Measurements from ENCODE around the gene FOXN3. TPM values are rescaled to one million over a fixed set of nuclear protein-coding genes. Genes with fewer than 3 reads are reported as not detected.

FOXN3 gene
- total RNA-seq, 2 donors from 2014 or later: 116 to 117 TPM

GRCh38 chr14:89240414-89240813 is 176.6 kb downstream of the FOXN3 start:
- DNase-seq (no peak), ATAC-seq (peak; percentile 60)
- Mint-ChIP-seq H3K4me3 (no peak overlapping the region), H3K27ac (peak overlapping the region; percentile 16), H3K36me3 (ENCODE audit: low read depth) (no peaks in the 10 kb centered on the region), H3K4me1 (peaks cover 34% of the 10 kb centered on the region), H3K27me3 (no peaks in the 10 kb centered on the region)
- no peaks in the 10 kb centered on the region for H3K9me3 ChIP-seq (ENCODE audit: control insufficient read depth, low read length, poor library complexity, severe bottlenecking)

GRCh38 chr14:89239023-89239422 is 178.0 kb downstream of the FOXN3 start:
- H3K27me3 Mint-ChIP-seq: no peaks in the 10 kb centered on the region
- H3K4me3 Mint-ChIP-seq: no peak overlapping the region
- no peaks in the 10 kb centered on the region for H3K9me3 ChIP-seq (ENCODE audit: control insufficient read depth, low read length, poor library complexity, severe bottlenecking)
- DNase-seq (no peak), ATAC-seq (no peak)
- no peak overlapping the region for H3K27ac Mint-ChIP-seq
- H3K4me1 Mint-ChIP-seq: peaks cover 34% of the 10 kb centered on the region
- H3K36me3 Mint-ChIP-seq (ENCODE audit: low read depth): no peaks in the 10 kb centered on the region

- Mint-ChIP-seq H3K4me1 (peaks cover 29% of the 10 kb centered on the region), H3K27ac (no peak overlapping the region), H3K4me3 (no peak overlapping the region), H3K27me3 (no peaks in the 10 kb centered on the region), H3K36me3 (ENCODE audit: low read depth) (peaks cover under 1% of the 10 kb centered on the region)
- H3K9me3 ChIP-seq (ENCODE audit: control insufficient read depth, low read length, poor library complexity, severe bottlenecking): no peaks in the 10 kb centered on the region
- no peak for ATAC-seq
- DNase-seq: no peak
Measured at GRCh38 chr14:89237921-89238529, 179.0 kb downstream of the FOXN3 start.

- H3K27me3 Mint-ChIP-seq: no peaks in the 10 kb centered on the region
- H3K4me3 Mint-ChIP-seq: no peak overlapping the region
- ATAC-seq (no peak), DNase-seq (no peak)
- H3K27ac Mint-ChIP-seq: no peak overlapping the region
- peaks cover 27% of the 10 kb centered on the region for H3K4me1 Mint-ChIP-seq
- peaks cover 2% of the 10 kb centered on the region for H3K36me3 Mint-ChIP-seq (ENCODE audit: low read depth)
- H3K9me3 ChIP-seq (ENCODE audit: control insufficient read depth, low read length, poor library complexity, severe bottlenecking): no peaks in the 10 kb centered on the region
Measured at GRCh38 chr14:89236851-89237250, 180.2 kb downstream of the FOXN3 start.

GRCh38 chr14:89233184-89233583 is 183.8 kb downstream of the FOXN3 start:
- H3K9me3 ChIP-seq (ENCODE audit: control insufficient read depth, low read length, poor library complexity, severe bottlenecking): no peaks in the 10 kb centered on the region
- Mint-ChIP-seq H3K27ac (no peak overlapping the region), H3K4me3 (no peak overlapping the region), H3K27me3 (no peaks in the 10 kb centered on the region), H3K36me3 (ENCODE audit: low read depth) (peaks cover 2% of the 10 kb centered on the region), H3K4me1 (peaks cover 36% of the 10 kb centered on the region)
- ATAC-seq (no peak), DNase-seq (no peak)

GRCh38 chr14:89232265-89233070 is 184.6 kb downstream of the FOXN3 start:
- no peaks in the 10 kb centered on the region for H3K9me3 ChIP-seq (ENCODE audit: control insufficient read depth, low read length, poor library complexity, severe bottlenecking)
- Mint-ChIP-seq H3K36me3 (ENCODE audit: low read depth) (peaks cover 2% of the 10 kb centered on the region), H3K27ac (no peak overlapping the region), H3K4me1 (peaks cover 40% of the 10 kb centered on the region), H3K27me3 (no peaks in the 10 kb centered on the region), H3K4me3 (no peak overlapping the region)
- no peak for ATAC-seq
- no peak for DNase-seq

- Mint-ChIP-seq H3K27ac (no peak overlapping the region), H3K27me3 (no peaks in the 10 kb centered on the region), H3K36me3 (ENCODE audit: low read depth) (peaks cover 2% of the 10 kb centered on the region), H3K4me3 (no peak overlapping the region), H3K4me1 (peaks cover 43% of the 10 kb centered on the region)
- DNase-seq: no peak
- ATAC-seq: no peak
- H3K9me3 ChIP-seq (ENCODE audit: control insufficient read depth, low read length, poor library complexity, severe bottlenecking): no peaks in the 10 kb centered on the region
Measured at GRCh38 chr14:89231426-89232113, 185.5 kb downstream of the FOXN3 start.

GRCh38 chr14:89228921-89229639 is 188.0 kb downstream of the FOXN3 start:
- DNase-seq: no peak
- Mint-ChIP-seq H3K4me3 (no peak overlapping the region), H3K27ac (peak overlapping the region; percentile 47), H3K27me3 (no peaks in the 10 kb centered on the region), H3K4me1 (peaks cover 37% of the 10 kb centered on the region), H3K36me3 (ENCODE audit: low read depth) (peaks cover 2% of the 10 kb centered on the region)
- no peak for ATAC-seq
- no peaks in the 10 kb centered on the region for H3K9me3 ChIP-seq (ENCODE audit: control insufficient read depth, low read length, poor library complexity, severe bottlenecking)

- H3K9me3 ChIP-seq (ENCODE audit: control insufficient read depth, low read length, poor library complexity, severe bottlenecking): no peaks in the 10 kb centered on the region
- ATAC-seq (no peak), DNase-seq (no peak)
- H3K27ac Mint-ChIP-seq: no peak overlapping the region
- no peaks in the 10 kb centered on the region for H3K27me3 Mint-ChIP-seq
- no peak overlapping the region for H3K4me3 Mint-ChIP-seq
- H3K36me3 Mint-ChIP-seq (ENCODE audit: low read depth): no peaks in the 10 kb centered on the region
- peaks cover 35% of the 10 kb centered on the region for H3K4me1 Mint-ChIP-seq
Measured at GRCh38 chr14:89227496-89227836, 189.6 kb downstream of the FOXN3 start.

- DNase-seq (no peak), ATAC-seq (no peak)
- H3K4me3 Mint-ChIP-seq: no peak overlapping the region
- peak overlapping the region; percentile 2 for H3K27ac Mint-ChIP-seq
- H3K9me3 ChIP-seq (ENCODE audit: control insufficient read depth, low read length, poor library complexity, severe bottlenecking): no peaks in the 10 kb centered on the region
- H3K4me1 Mint-ChIP-seq: peaks cover 37% of the 10 kb centered on the region
- H3K36me3 Mint-ChIP-seq (ENCODE audit: low read depth): no peaks in the 10 kb centered on the region
- no peaks in the 10 kb centered on the region for H3K27me3 Mint-ChIP-seq
Measured at GRCh38 chr14:89226801-89227495, 190.1 kb downstream of the FOXN3 start.

GRCh38 chr14:89225607-89226006 is 191.4 kb downstream of the FOXN3 start:
- no peak for ATAC-seq
- no peaks in the 10 kb centered on the region for H3K9me3 ChIP-seq (ENCODE audit: control insufficient read depth, low read length, poor library complexity, severe bottlenecking)
- H3K27ac Mint-ChIP-seq: peak overlapping the region; percentile 2
- no peaks in the 10 kb centered on the region for H3K36me3 Mint-ChIP-seq (ENCODE audit: low read depth)
- H3K4me3 Mint-ChIP-seq: no peak overlapping the region
- H3K27me3 Mint-ChIP-seq: no peaks in the 10 kb centered on the region
- DNase-seq: no peak
- H3K4me1 Mint-ChIP-seq: peaks cover 37% of the 10 kb centered on the region

GRCh38 chr14:89221109-89221810 is 195.8 kb downstream of the FOXN3 start:
- DNase-seq (no peak), ATAC-seq (peak; percentile 92)
- no peaks in the 10 kb centered on the region for H3K36me3 Mint-ChIP-seq (ENCODE audit: low read depth)
- peak overlapping the region; percentile 83 for H3K27ac Mint-ChIP-seq
- no peaks in the 10 kb centered on the region for H3K9me3 ChIP-seq (ENCODE audit: control insufficient read depth, low read length, poor library complexity, severe bottlenecking)
- H3K4me1 Mint-ChIP-seq: peaks cover 30% of the 10 kb centered on the region
- H3K27me3 Mint-ChIP-seq: no peaks in the 10 kb centered on the region
- H3K4me3 Mint-ChIP-seq: no peak overlapping the region
